ENCODE results near the gene PDE1C.

DNA sequence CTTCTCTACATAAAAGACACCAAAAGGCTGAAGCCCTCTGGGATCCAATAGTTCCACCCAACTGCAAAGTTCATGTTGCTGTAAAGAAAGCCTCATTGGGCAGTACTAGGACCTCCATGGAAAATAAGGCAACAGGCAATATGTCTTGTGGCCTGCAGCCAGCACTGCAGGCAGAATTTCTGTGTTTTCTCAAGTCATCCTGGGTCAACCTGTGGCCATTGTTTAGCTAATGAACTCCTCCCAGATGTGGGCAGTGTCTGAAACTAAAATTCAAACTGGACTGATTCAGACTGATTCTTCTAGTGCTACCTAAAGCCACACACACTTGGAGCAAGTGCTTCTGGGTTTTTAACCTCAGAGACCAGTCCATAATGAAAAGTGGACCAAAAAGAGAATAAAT lies 241.7 kb downstream of the PDE1C start:
- TF ChIP-seq SP1 (IDR thresholded peaks at IDR 0.05), result no peak
- TF ChIP-seq ZNF384 (IDR thresholded peaks at IDR 0.05), result no peak
- no peak for TF ChIP-seq FOXM1 (IDR thresholded peaks at IDR 0.05; ENCODE audit: borderline replicate concordance)
- no peak for TF ChIP-seq FOXK2 (IDR thresholded peaks at IDR 0.05)
- TF ChIP-seq LEF1 (IDR thresholded peaks at IDR 0.05; ENCODE audit: borderline replicate concordance), result no peak
